Heart right ventricle (tissue), 16 donors: ENCODE data around the gene BPTF. TPM values are rescaled to one million over a fixed set of nuclear protein-coding genes. Genes with fewer than 3 reads are reported as not detected.
A peak's percentile ranks its signal among the peaks of the same experiment; 100 is the strongest.
"Not testable (repeated sequence)": the region's sequence is repeated elsewhere in the genome, so short reads cannot be mapped to it uniquely, and the experiment has no call there.

ENCODE experiments used
- ATAC-seq, 8 donors: fragments of 200-7000 bp; cut with Tn5 transposase; one replicate each; pipeline ENCODE4 v1.9.1; 2020; ENCODE audit warnings: mild to moderate bottlenecking in 8 of 8, moderate library complexity in 8 of 8, moderate number of reproducible peaks in 1 of 8
- DNase-seq, 2 donors: peaks; one replicate each; pipeline ENCODE4 v3.0.0-alpha.2; 2020
- H3K27ac ChIP-seq, 10 donors: fragments of 200-600 bp; sonication (generic) in 2 of 10; one replicate each; pipeline versions ENCODE4 v1.5.0 to v1.8.0; 2020 to 2022; ENCODE audit warnings: mild to moderate bottlenecking in 3 of 10
- H3K27me3 ChIP-seq, 7 donors: fragments of 200-600 bp; one replicate each; pipeline ENCODE4 v1.8.0; 2021 to 2022; ENCODE audit warnings: mild to moderate bottlenecking in 2 of 7
- H3K36me3 ChIP-seq, 9 donors: fragments of 200-600 bp; sonication (generic) in 1 of 9; one replicate each; pipeline versions ENCODE4 v1.5.0 to v1.8.0; 2020 to 2022; ENCODE audit warnings: mild to moderate bottlenecking in 2 of 9
- H3K4me1 ChIP-seq, 9 donors: fragments of 200-600 bp; sonication (generic) in 1 of 9; one replicate each; pipeline versions ENCODE4 v1.5.0 to v1.8.0; 2020 to 2022; ENCODE audit warnings: mild to moderate bottlenecking in 4 of 9
- H3K4me3 ChIP-seq, 10 donors: fragments of 200-600 bp; sonication (generic) in 2 of 10; one replicate each; pipeline versions ENCODE4 v1.5.0 to v1.8.0; 2020 to 2022; ENCODE audit warnings: mild to moderate bottlenecking in 7 of 10, moderate library complexity in 2 of 10
- H3K9me3 ChIP-seq, 11 donors: fragments of 200-600 bp in 10 of 11; sonication (generic) in 2 of 11; one replicate each; pipeline versions ENCODE4 v1.5.0 to v1.8.0; 2013 to 2022; ENCODE audit warnings: mild to moderate bottlenecking in 2 of 11, control low read depth in 1 of 11, moderate library complexity in 1 of 11
- CTCF ChIP-seq, 9 donors: fragments of 200-600 bp; sonication (generic) in 2 of 9; IDR thresholded peaks; one replicate each; pipeline versions ENCODE4 v1.5.0 to v1.8.0; 2021 to 2022; ENCODE audit warnings: antibody characterized with exemption in 9 of 9, mild to moderate bottlenecking in 5 of 9, moderate library complexity in 1 of 9
- WGBS, 2 donors: extraction: QIAGEN DNeasy Blood & Tissue Kit; methylation state at CpG; one replicate each; pipeline ENCODE4 v1.1.7; 2013; ENCODE audit warnings: inconsistent platforms in 1 of 2; 5-methylcytosine and 5-hydroxymethylcytosine counted together
- intact Hi-C, 10 donors: fragments of 100-400 bp; cut with DNase I; formaldehyde crosslinking; loops; one replicate each; pipeline versions ENCODE4 v1.11.1 to v1.14.2; 2022
- polyA plus RNA-seq, 2 donors: library from polyadenylated mRNA; stranded (reverse); fragments of 200-250 nt; gene quantifications; one replicate each; pipeline ENCODE4 v1.2.3, GENCODE V29; 2013
- total RNA-seq, 10 donors: library from RNA; stranded (reverse); fragmentation: NEBNext Ultra II Directional in 3 of 10; extraction: Animal tissue kit (Norgen Biotek cat#: 25700) in 3 of 10; gene quantifications; one replicate each; pipeline versions ENCODE4 v1.2.1 to v1.2.4, GENCODE V29; 2021 to 2023
- donor health status: Arrhythmogenic right ventricular cardiomyopathy.
- donor health status: ischemic (EF 13 %, LVEDD 7.1; RV severe dilation, severe dysfunction).
- donor health status: healthy with polysubstance abuse.
- donor health status: DM: no; HTN: yes; CAD: no.
- donor health status: DM: no; HTN: no; CAD: no.
- donor health status: ischemic (EF 25% LVEDD 6.9; RV normal size, moderate dysfunction).
- donor health status: ischemic (EF 25% LVEDD 5.7; RV mildly dilated, moderate dysfunction).
- donor health status: healthy.
- donor health status: DM: yes; HTN: yes; CAD: no.
- donor health status: Ischemic cardiomyopathy.
- donor health status: ischemic (EF 35%, LVEDD 5.7; RV mildly dilated, moderate dysfunction).
- donor health status: nonischemic (EF 11% LVEDD 7.7; RV severe dilation, severe dysfunction).
- donor health status: DM: yes; HTN: yes; CAD: no.
- donor health status: PGD.
- donor health status: ischemic (EF 29% LVEDD 5.4; RV normal size, mild dysfunction).
- donor health status: nonischemic (EF 23%, LVEDD 6.1; RV moderate dilation, normal function).

The BPTF gene
- total and polyA plus RNA-seq, 12 donors: 9.2 to 102 (median 76.9) TPM

GRCh38 chr17:67853703-67854102, 28.4 kb downstream of the BPTF start:
- Histone ChIP-seq H3K4me3 (no peak overlapping the region), H3K27me3 (no peaks in the 10 kb centered on the region), H3K9me3 (peaks cover 0 to 13% (median 0%) of the 10 kb centered on the region in 11 donors), H3K4me1 (peaks cover 0 to 77% (median 51%) of the 10 kb centered on the region in 9 donors), H3K27ac (no peak overlapping the region), H3K36me3 (peaks cover 0 to 19% (median 5%) of the 10 kb centered on the region in 9 donors)
- ATAC-seq (no peak), DNase-seq (no peak)
- no peak for TF ChIP-seq CTCF (IDR thresholded peaks at IDR 0.05)
- intact Hi-C loops: loop anchor here in 1 of 10 donors (10.0 kb wide), 1 partner anchor 361 kb away; no protein-coding TSS in a partner anchor
- WGBS, 2 donors: 87 to 93% methylated on average over 8 of the region's 8 CpGs

- Histone ChIP-seq H3K27me3 (no peaks in the 10 kb centered on the region), H3K36me3 (peaks cover 0 to 19% (median 5%) of the 10 kb centered on the region in 9 donors), H3K4me1 (peaks cover 0 to 84% (median 58%) of the 10 kb centered on the region in 9 donors), H3K9me3 (peaks cover 0 to 12% (median 0%) of the 10 kb centered on the region in 11 donors), H3K27ac (no peak overlapping the region), H3K4me3 (no peak overlapping the region)
- no peak for DNase-seq
- no peak for ATAC-seq
- 88 to 92% methylated on average over 6 of the region's 6 CpGs for WGBS, 2 donors
- intact Hi-C loops: loop anchor here in 1 of 10 donors (10.0 kb wide), 1 partner anchor 360 kb away; no protein-coding TSS in a partner anchor
- TF ChIP-seq CTCF (IDR thresholded peaks at IDR 0.05): no peak
Measured at GRCh38 chr17:67854378-67854777, 29.1 kb downstream of the BPTF start.

DNA sequence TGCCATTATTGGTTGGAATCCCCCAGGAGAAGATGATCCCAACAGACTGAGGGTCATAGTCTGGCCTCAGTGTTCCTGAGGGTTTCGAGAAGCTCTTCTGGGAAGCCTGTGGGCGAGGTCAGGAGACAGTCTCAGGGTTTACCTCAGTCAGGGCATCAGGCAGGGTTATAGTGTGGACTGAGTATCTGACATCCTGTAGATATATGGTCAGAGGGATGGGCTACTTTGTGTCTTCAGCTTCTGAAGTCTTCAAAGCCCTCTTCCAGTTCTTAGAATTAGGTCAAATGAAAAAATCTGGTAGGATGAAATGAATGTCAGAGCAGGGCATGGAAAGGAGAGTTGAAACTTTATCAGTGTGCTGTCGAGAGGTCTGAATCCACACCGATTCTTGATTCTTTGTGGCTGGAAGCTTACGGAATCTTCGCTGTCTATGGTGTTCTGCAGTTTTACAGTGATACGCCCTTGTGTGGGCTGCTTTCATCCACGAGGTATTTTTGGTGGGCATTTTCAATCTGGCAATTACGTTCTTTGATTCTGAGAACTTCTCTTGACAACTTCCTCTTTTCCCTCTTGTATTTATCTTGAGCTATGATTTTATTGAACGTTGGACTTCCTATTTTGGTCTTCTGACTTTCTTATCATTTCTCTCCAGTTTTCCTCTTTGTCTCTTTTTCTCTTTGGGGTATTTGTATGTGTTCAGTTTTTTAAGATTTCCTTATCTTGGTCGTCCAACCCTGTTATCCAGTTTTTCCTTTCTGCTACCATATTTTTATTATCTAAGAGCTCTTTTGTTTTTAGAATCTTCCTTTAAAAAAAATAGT, 30.4 kb downstream of the BPTF start:
- Histone ChIP-seq H3K9me3 (no peaks in the 10 kb centered on the region), H3K27ac (peak overlapping the region in 1 of 10 donors; percentile 16), H3K27me3 (no peaks in the 10 kb centered on the region), H3K4me3 (no peak overlapping the region), H3K4me1 (peaks cover 0 to 97% (median 70%) of the 10 kb centered on the region in 9 donors), H3K36me3 (peaks cover 0 to 19% (median 5%) of the 10 kb centered on the region in 9 donors)
- no peak for TF ChIP-seq CTCF (IDR thresholded peaks at IDR 0.05)
- ATAC-seq (peak in 1 of 8 donors; percentile 29), DNase-seq (no peak)
- intact Hi-C loops: loop anchor here in 3 of 10 donors (5.0 to 10.0 kb wide), 3 partner anchors 357 to 362 kb away; no protein-coding TSS in a partner anchor
- WGBS, 2 donors: 57 to 62% methylated on average over 11 of the region's 11 CpGs

- peaks cover 0 to 91% (median 68%) of the 10 kb centered on the region in 9 donors for H3K4me1 ChIP-seq
- H3K27ac ChIP-seq, H3K27me3 ChIP-seq, DNase-seq, H3K4me3 ChIP-seq, ATAC-seq, H3K9me3 ChIP-seq: not testable (repeated sequence)
- 24 to 27% methylated on average over 1 of the region's 1 CpG for WGBS, 2 donors
- intact Hi-C loops: loop anchor here in 3 of 10 donors (5.0 to 10.0 kb wide), 3 partner anchors 356 to 361 kb away; no protein-coding TSS in a partner anchor
- H3K36me3 ChIP-seq: peaks cover 0 to 19% (median 5%) of the 10 kb centered on the region in 9 donors
Measured at GRCh38 chr17:67856402-67856801, 31.1 kb downstream of the BPTF start.
